Activated naive CD8-positive, alpha-beta T cell treated with anti-CD3 and anti-CD28 coated beads, Interleukin-2, amount 50 U/mL, for 16 hours (primary cell): Measurements from ENCODE around the gene LRPAP1.

Source experiments
- DNase-seq: peaks from one replicate; pipeline ENCODE4 v3.0.0-alpha.2; 2020; ENCODE audit warnings: low read depth, low spot score

The LRPAP1 gene

DNA sequence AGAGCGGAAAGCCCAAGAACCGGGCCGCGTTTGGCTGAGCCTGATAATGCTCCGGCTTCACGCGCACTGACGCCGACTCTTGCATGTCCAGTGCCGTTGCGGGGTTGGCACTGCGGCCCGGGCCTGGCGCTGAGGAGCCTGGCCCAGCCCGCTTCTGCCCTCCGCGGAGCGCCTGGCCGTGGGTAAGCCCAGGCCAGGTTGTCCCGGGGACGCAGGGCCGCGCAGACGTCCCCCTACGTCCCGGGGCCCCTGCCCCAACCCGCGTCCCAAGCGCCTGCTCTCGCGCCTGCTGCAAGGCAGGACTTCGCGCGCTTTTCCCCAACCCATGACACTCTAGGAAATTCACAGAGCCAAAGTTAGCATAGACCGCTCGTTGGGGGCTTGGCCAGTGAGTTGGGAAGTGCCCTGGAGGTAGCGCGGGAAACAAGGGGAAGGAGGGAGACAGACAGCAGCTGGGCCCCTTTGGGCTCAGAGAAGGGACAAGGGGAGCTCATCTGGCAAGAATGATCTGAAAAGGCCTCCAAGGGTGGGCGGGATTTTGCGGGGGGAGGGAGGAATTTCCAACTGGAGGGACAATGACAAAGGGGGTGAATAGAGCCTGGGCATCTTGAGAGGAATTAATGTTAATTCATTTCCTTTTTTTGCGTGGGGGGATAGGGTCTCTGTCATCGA, 665 bp upstream of the LRPAP1 start:
- DNase-seq, result no peak

DNA sequence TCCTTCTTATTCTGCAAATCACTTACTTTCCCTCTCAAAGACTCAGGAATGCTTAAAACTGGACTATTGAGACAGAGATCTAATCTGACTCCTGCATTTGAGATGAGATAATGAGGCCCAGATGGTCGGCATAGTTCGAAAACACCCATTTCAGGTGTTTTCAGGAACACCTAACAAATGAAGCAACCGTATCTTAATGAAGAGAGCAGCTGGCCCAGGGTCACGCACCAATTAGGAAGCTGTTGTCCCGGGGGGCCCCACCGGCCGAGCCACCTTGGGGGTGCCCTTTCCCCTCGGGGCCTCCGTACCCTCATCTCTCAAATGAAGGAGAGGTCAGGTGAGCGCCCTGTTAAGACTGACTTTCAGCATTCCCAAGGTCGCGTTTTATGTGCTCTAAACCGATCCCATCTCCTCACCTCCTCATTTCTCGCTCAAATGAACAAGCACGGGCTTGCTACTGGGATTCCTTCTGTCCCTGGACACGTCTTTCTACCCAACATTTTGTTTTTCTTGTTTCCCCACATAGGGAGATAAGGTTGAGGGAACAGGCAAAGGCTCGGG, 824 bp downstream of the LRPAP1 start:
- no peak for DNase-seq

GRCh38 chr4:3530663-3531254, 1.5 kb downstream of the LRPAP1 start:
- DNase-seq, result no peak

- no peak for DNase-seq
Measured at GRCh38 chr4:3530051-3530450, 2.2 kb downstream of the LRPAP1 start.

- no peak for DNase-seq
Measured at GRCh38 chr4:3529363-3529762, 2.9 kb downstream of the LRPAP1 start.

GRCh38 chr4:3527914-3528876, 4.0 kb downstream of the LRPAP1 start:
- no peak for DNase-seq

DNA sequence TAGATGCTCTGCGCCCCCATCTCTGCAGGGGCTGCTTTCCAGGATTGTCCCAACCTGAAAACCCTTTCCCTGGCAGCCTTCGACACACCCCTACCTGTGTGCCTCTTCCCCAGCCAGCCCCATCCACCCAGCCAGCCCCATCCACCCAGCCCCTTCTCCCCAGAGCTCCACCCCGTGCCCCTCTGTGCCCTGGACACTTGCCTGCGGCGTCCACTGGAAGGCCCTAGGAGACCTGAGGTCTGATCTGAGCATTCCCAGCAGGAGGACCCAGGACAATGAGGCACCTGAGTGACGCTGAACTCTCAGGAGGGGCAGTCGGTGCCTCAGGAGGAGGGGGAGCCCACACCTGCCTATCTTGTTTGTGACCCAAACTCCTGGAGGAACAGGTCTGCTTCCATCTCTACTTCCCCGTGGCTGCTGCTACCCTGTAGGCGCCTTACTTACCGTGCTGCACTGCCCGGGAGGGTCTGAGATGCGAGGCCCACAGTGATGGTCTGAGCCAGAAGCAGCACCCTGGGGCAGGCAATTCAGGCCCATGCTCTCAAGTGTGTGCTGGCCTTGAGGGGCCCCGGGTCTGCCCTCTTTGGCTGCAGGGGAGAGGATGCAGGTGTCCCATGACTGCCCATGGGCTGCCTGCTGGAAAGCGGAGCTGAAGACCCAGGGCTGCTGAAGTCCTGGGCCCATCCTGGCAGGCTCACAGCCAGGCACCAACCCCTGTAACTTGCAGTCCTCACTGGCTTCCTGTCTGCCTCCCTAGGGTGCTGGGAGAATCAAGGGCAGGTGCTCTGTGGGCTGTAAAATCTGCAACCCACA, 4.9 kb downstream of the LRPAP1 start:
- no peak for DNase-seq

DNA sequence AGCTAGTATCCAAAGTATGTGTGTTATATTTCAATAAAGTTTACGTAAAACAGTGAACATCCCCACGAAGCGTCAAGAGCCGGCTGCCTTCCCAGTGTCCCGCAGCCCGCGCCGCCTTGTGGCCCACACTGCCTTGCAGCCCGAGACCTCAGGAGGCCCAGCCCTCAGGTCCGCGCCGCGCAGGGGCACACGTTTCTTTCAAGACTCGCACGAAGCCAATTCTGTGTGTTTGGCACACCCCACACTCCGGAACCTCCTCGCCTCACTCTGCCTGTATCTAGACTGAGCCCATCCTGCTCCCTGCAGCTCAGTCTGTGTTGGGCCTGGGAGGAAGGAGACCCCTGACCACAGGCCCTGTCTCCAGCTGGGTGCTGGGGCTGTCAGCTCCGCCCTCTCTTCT, 5.8 kb downstream of the LRPAP1 start:
- DNase-seq, result no peak

GRCh38 chr4:3525532-3526430, 6.4 kb downstream of the LRPAP1 start:
- no peak for DNase-seq

DNA sequence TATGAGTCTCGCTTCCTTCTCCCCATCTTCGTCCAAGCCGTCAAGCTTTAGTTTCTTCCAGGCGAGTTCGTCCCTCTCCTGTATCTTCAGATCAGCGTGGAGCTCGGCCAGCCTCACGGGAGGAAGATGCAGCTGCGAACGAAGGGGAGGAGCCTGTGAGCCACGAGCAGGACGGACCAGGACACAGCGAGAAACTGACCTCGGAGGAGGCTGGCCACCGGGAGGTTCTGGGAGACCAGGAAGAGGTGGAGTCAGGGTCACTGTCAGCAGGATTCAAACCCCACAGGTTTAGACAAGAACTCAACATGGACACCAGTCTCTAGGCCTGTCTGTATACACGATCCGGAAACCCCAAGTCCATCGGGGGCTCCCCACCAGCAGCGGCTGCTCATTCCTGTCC, 7.3 kb downstream of the LRPAP1 start:
- DNase-seq, result no peak

- no peak for DNase-seq
Measured at GRCh38 chr4:3524349-3524748, 7.9 kb downstream of the LRPAP1 start.

DNA sequence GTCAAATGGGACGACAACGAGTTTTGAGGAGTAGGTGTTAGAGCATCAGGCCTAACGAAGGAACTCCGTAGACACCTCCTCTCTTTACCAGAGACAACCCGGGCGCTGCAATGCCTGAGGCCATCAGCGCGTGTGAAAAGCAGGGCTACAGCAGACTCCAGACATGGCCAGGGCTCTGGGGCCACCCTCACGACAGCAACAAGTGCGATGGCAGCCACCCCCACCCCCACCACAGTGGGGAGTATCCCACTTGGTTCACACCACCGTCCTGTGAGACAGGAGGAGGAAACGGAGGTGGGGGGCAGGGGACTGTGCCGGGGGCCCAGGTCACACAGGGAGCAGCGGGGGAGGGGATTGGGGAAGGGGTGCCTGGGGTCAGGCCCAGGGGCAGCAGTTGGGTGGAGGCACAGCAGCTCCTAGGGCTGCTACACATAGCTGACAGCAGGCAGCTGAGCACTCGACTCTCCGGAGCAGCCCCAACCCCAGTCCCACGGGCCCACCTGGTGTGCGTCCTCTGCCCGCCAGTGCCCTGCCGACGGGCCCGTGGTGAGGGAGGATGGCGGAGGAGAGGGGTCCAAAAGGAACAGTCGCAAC, 8.5 kb downstream of the LRPAP1 start:
- DNase-seq, result no peak

DNA sequence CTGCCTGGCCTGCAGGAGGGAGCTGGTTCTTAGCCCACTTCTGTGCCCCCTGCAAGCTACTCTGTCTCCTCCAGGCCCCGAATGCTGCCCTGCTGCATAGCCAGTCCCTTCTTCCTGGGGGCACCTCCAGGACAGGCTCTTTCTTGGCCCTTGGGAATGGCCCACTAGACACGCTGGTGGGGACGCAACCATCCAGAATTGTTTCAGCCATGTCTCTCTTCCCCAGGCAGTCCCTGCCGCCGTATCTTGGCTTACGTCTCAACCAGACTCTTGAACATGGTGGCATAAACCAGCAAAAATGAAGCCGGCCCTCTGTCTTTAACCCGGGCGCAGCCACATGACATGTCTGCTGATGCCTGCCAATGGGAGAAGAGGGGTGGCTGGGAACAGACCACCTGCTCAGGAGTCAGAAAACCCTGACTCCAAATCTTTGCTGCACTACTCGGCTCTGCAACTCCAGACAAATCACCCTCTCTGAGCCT, 9.0 kb downstream of the LRPAP1 start:
- DNase-seq, result no peak

GRCh38 chr4:3522651-3523050, 9.6 kb downstream of the LRPAP1 start:
- no peak for DNase-seq

- no peak for DNase-seq
Measured at GRCh38 chr4:3522326-3522640, 9.9 kb downstream of the LRPAP1 start.

GRCh38 chr4:3521621-3522325, 10.4 kb downstream of the LRPAP1 start:
- DNase-seq, result no peak

GRCh38 chr4:3520796-3521600, 11.2 kb downstream of the LRPAP1 start:
- no peak for DNase-seq

GRCh38 chr4:3520276-3520675, 11.9 kb downstream of the LRPAP1 start:
- no peak for DNase-seq
